GM12878 (cell line): ENCODE results near the gene MACROD2. TPM values are rescaled to one million over a fixed set of nuclear protein-coding genes. Genes with fewer than 3 reads are reported as not detected.

Experiments
- ATAC-seq: fragments of 200-7000 bp; cut with Tn5 transposase; 3 replicates; pipeline ENCODE4 v1.9.1; 2020; ENCODE audit warnings: mild to moderate bottlenecking, moderate library complexity
- BruUV-seq: library from RNA; stranded (reverse); fragments of 400-500 nt; replicated peaks from 2 replicates; lab custom pipeline; 2021; lab: Mats Ljungman, UMichigan
- CTCF ChIA-PET: fragments of 300-600 bp; sonication (Branson Sonifier 250); formaldehyde crosslinking; extraction: SDS; loops from one replicate; lab custom pipeline; 2021; ENCODE audit warnings: inconsistent platforms; lab: Yijun Ruan, JAX
- POLR2A ChIA-PET: fragments of 350-600 bp; formaldehyde crosslinking; extraction: SDS; loops from one replicate; lab custom pipeline; 2021; ENCODE audit warnings: inconsistent platforms; lab: Charles Lee
- RAD21 ChIA-PET: fragments of 300-600 bp; sonication (Branson Sonifier 250); formaldehyde crosslinking; loops from one replicate; lab custom pipeline; 2023; ENCODE audit warnings: antibody characterized with exemption; ENCODE audit not compliant: unreplicated experiment; lab: Charles Lee
- SMC1A ChIA-PET: fragments of 300-600 bp; sonication (Branson Sonifier 250); formaldehyde crosslinking; loops from one replicate; lab custom pipeline; 2023; ENCODE audit not compliant: unreplicated experiment, uncharacterized antibody; lab: Charles Lee
- DNase-seq: peaks from one replicate; pipeline ENCODE4 v3.0.0-alpha.2; 2011; ENCODE audit warnings: low read depth, low spot score
- FAIRE-seq: peaks from 3 replicates; lab custom pipeline; 2011; peaks lifted over from hg19 to GRCh38; lab: Jason Lieb, UNC
- H2AFZ ChIP-seq: 2 replicates; pipeline ENCODE4 v1.6.0; 2011; ENCODE audit warnings: low read depth, low read length, control low read depth; ENCODE audit not compliant: control insufficient read depth
- H3K27ac ChIP-seq: 2 replicates; pipeline ENCODE4 v1.5.1; 2011; ENCODE audit warnings: control low read depth; ENCODE audit not compliant: control insufficient read depth, insufficient read depth
- H3K27me3 ChIP-seq, 2 experiments: replicated peaks in 1 of 2; 2 replicates each; pipeline versions ENCODE4 v1.6.0 to v1.6.1; 2011; ENCODE audit warnings: low read length in 1 of 2; ENCODE audit not compliant: control insufficient read depth in 2 of 2, insufficient read depth in 2 of 2
- H3K36me3 ChIP-seq, 2 experiments: 2 replicates each; pipeline ENCODE4 v1.5.1; 2011; ENCODE audit warnings: low read length in 1 of 2; ENCODE audit not compliant: control insufficient read depth in 2 of 2, insufficient read depth in 2 of 2
- H3K4me1 ChIP-seq: 2 replicates; pipeline ENCODE4 v1.6.1; 2011; ENCODE audit warnings: mild to moderate bottlenecking, low read length, moderate library complexity, mixed read lengths; ENCODE audit not compliant: control insufficient read depth, insufficient read depth
- H3K4me2 ChIP-seq: 2 replicates; pipeline ENCODE4 v1.6.0; 2011; ENCODE audit warnings: control low read depth; ENCODE audit not compliant: control insufficient read depth, insufficient read depth
- H3K4me3 ChIP-seq: fragments of 200-600 bp; sonication (generic); 2 replicates; pipeline ENCODE4 v1.5.1; 2016
- H3K79me2 ChIP-seq: 2 replicates; pipeline ENCODE4 v1.6.0; 2011; ENCODE audit warnings: low read length; ENCODE audit not compliant: control insufficient read depth, insufficient read depth
- H3K9ac ChIP-seq: 2 replicates; pipeline ENCODE4 v1.8.0; 2011; ENCODE audit warnings: low read length, control low read depth, mixed read lengths; ENCODE audit not compliant: control insufficient read depth, insufficient read depth
- H3K9me3 ChIP-seq: replicated peaks from 3 replicates; pipeline ENCODE4 v1.5.1; 2011; ENCODE audit warnings: mild to moderate bottlenecking, low read length; ENCODE audit not compliant: control insufficient read depth, insufficient read depth
- H4K20me1 ChIP-seq: 2 replicates; pipeline ENCODE4 v1.6.0; 2011; ENCODE audit not compliant: control insufficient read depth, insufficient read depth
- BCL11A ChIP-seq: IDR thresholded peaks from 2 replicates; pipeline ENCODE4 v1.6.1; 2011; ENCODE audit warnings: low read depth, low read length
- BCL3 ChIP-seq: IDR thresholded peaks from 2 replicates; pipeline ENCODE4 v1.6.1; 2011; ENCODE audit warnings: borderline replicate concordance, low read depth, mild to moderate bottlenecking, moderate library complexity, low read length; ENCODE audit not compliant: insufficient read depth, poor library complexity, severe bottlenecking
- CBX3 ChIP-seq: fragments of 200-600 bp; sonication (generic); IDR thresholded peaks from 2 replicates; pipeline ENCODE4 v1.6.1; 2016; ENCODE audit warnings: low read depth, borderline replicate concordance
- CHD2 ChIP-seq: IDR thresholded peaks from 2 replicates; pipeline ENCODE4 v1.6.1; 2011; ENCODE audit warnings: low read depth, low read length, improper control_type of control experiment, borderline replicate concordance
- CHD4 ChIP-seq: fragments of 200-600 bp; sonication (generic); IDR thresholded peaks from 2 replicates; pipeline ENCODE4 v1.6.1; 2016; ENCODE audit warnings: mild to moderate bottlenecking
- IKZF2 ChIP-seq, 2 experiments: fragments of 450-650 bp; IDR thresholded peaks; 2 replicates each; pipeline ENCODE4 v1.6.1; 2017; ENCODE audit warnings: mild to moderate bottlenecking in 2 of 2, moderate library complexity in 2 of 2
- MTA2 ChIP-seq: fragments of 450-650 bp; IDR thresholded peaks from 2 replicates; pipeline ENCODE4 v1.6.1; 2016; ENCODE audit warnings: low read depth, mild to moderate bottlenecking, moderate library complexity
- NR2C1 ChIP-seq: fragments of 450-650 bp; IDR thresholded peaks from 2 replicates; pipeline ENCODE4 v1.6.1; 2017; ENCODE audit warnings: antibody characterized with exemption, mild to moderate bottlenecking, moderate library complexity
- PAX5 ChIP-seq: IDR thresholded peaks from 2 replicates; pipeline ENCODE4 v1.6.1; 2011; ENCODE audit warnings: low read depth, low read length, borderline replicate concordance
- PRDM15 ChIP-seq: fragments of 450-650 bp; formaldehyde crosslinking; IDR thresholded peaks from 2 replicates; pipeline ENCODE4 v1.4.0; 2020; ENCODE audit warnings: mild to moderate bottlenecking, moderate library complexity
- TBL1XR1 ChIP-seq: IDR thresholded peaks from 2 replicates; pipeline ENCODE4 v1.6.1; 2012; ENCODE audit warnings: low read depth, low read length, improper control_type of control experiment
- ZBTB40 ChIP-seq: fragments of 450-650 bp; IDR thresholded peaks from 2 replicates; pipeline ENCODE4 v1.6.1; 2016; ENCODE audit warnings: mild to moderate bottlenecking, moderate library complexity, borderline replicate concordance
- WGBS: methylation state at CpG from one replicate; pipeline ENCODE4 v1.1.6; 2016; ENCODE audit warnings: low lambda C conversion rate; ENCODE audit not compliant: insufficient replicate concordance, insufficient coverage; ENCODE audit errors: missing lambda C conversion rate; 5-methylcytosine and 5-hydroxymethylcytosine counted together
- in situ Hi-C: fragments of 300-500 bp; cut with MboI; formaldehyde crosslinking; loops from 9 replicates; pipeline ENCODE4 v1.14.3; 2018; ENCODE audit warnings: mixed read lengths
- intact Hi-C: fragments of 100-400 bp; cut with micrococcal nuclease; formaldehyde crosslinking; loops from one replicate; pipeline ENCODE4 v1.14.2; 2022; ENCODE audit not compliant: unreplicated experiment
- polyA plus RNA-seq, 11 experiments: library from polyadenylated mRNA; depleted of rRNA in 4 of 11; unstranded in 6 of 11; stranded (reverse) in 5 of 11; fragments of >200 nt; fragmentation: Nextera tagmentation in 4 of 11; fragmentation: Illumina TruSeq in 1 of 11; extraction: Ambion mirVana in 4 of 11; extraction: Trizol in 1 of 11; gene quantifications; 1 replicate in 1 of 11; 2 replicates in 10 of 11; pipeline versions ENCODE4 v1.2.1 to v1.2.3, GENCODE V29; 2011 to 2016; ENCODE audit warnings: inconsistent platforms in 2 of 11, missing spikeins in 2 of 11, low read depth in 1 of 11
- total RNA-seq, 4 experiments: library from RNA; depleted of rRNA in 3 of 4; stranded (reverse); fragments of >200 nt in 3 of 4; fragmentation: Illumina TruSeq in 1 of 4; extraction: Trizol in 1 of 4; gene quantifications; 2 replicates each; pipeline versions ENCODE4 v1.2.1 to v1.2.3, GENCODE V29; 2013 to 2021

Gene MACROD2
- total and polyA plus RNA-seq, 10 of the 15 experiments (the other 5 are each of a cell fraction or from before 2014, with no cell fraction given), result 1.1 to 21.5 (median 2.2) TPM

- TF ChIP-seq PRDM15 (no peak), TBL1XR1 (no peak), BCL11A (no peak), CHD4 (no peak), PAX5 (no peak), CBX3 (no peak)
Observed at GRCh38 chr20:14643556-14643955, 648.2 kb downstream of the MACROD2 start (continued).

GRCh38 chr20:14644306-14645097 lies 649.2 kb downstream of the MACROD2 start:
- BruUV-seq, result no TSS peak
- Histone ChIP-seq H3K4me2 (no peak overlapping the region), H4K20me1 (no peaks in the 10 kb centered on the region), H3K4me1 (no peaks in the 10 kb centered on the region), H3K9me3 (no peaks in the 10 kb centered on the region; the same call in 2 of the 3 replicates), H3K79me2 (no peaks in the 10 kb centered on the region), H3K36me3 (no peaks in the 10 kb centered on the region), H2AFZ (no peak overlapping the region), H3K4me3 (no peak overlapping the region), H3K27me3 (no peaks in the 10 kb centered on the region), H3K9ac (no peak overlapping the region), H3K27ac (no peak overlapping the region)
- intact Hi-C loops, result no loop called here
- no peak for ATAC-seq
- TF ChIP-seq ZBTB40 (no peak), CHD2 (no peak), MTA2 (no peak), BCL3 (no peak), NR2C1 (no peak), IKZF2 (IDR thresholded peaks at IDR 0.05) (no peak)
- no peak for DNase-seq
- ChIA-PET CTCF (no interaction called here), SMC1A (no interaction called here), RAD21 (interaction anchor here (0.6 kb wide), 1 partner anchor 163 kb away, joined by 4 read pairs; no protein-coding TSS in a partner anchor), POLR2A (no interaction called here)
- no peak for FAIRE-seq
- in situ Hi-C loops, result no loop called here
- 2% methylated on average over 2 of the region's 2 CpGs for WGBS
